K562 (cell line): Measurements from ENCODE around the gene CSTB. TPM values are rescaled to one million over a fixed set of nuclear protein-coding genes. Genes with fewer than 3 reads are reported as not detected.

Source experiments
- ATF1 ChIP-seq, 2 experiments: fragments of 450-650 bp in 1 of 2; IDR thresholded peaks; 2 replicates each; pipeline ENCODE4 v1.6.1; 2016; ENCODE audit warnings: missing compliant biosample characterization in 1 of 2, missing genetic modification characterization in 1 of 2
- BRF1 ChIP-seq: IDR thresholded peaks from 3 replicates; pipeline ENCODE4 v1.6.1; 2011; ENCODE audit warnings: borderline replicate concordance, mild to moderate bottlenecking; ENCODE audit not compliant: insufficient read length; ENCODE audit errors: extremely low read depth
- CBX1 ChIP-seq: sonication (generic); IDR thresholded peaks from 2 replicates; pipeline ENCODE4 v1.6.1; 2016; ENCODE audit warnings: antibody characterized with exemption, low read depth, mild to moderate bottlenecking
- CHD4 ChIP-seq: fragments of 200-600 bp; sonication (generic); IDR thresholded peaks from 3 replicates; pipeline ENCODE4 v1.6.1; 2012; ENCODE audit warnings: low read depth, mild to moderate bottlenecking, mixed read lengths, low read length, inconsistent platforms; ENCODE audit not compliant: insufficient read depth, insufficient replicate concordance, poor library complexity, severe bottlenecking
- CXXC5 ChIP-seq: fragments of 250-450 bp; sonication (Bioruptor Pico); IDR thresholded peaks from 2 replicates; pipeline ENCODE4 v1.8.0; 2022; ENCODE audit warnings: inconsistent platforms, mild to moderate bottlenecking, moderate library complexity
- GATA2 ChIP-seq: sonication (generic); formaldehyde crosslinking; IDR thresholded peaks from 2 replicates; pipeline ENCODE4 v1.4.0; 2020; ENCODE audit warnings: mild to moderate bottlenecking, missing genetic modification reagents
- HEY1 ChIP-seq: fragments of 250-450 bp; sonication (Bioruptor Pico); IDR thresholded peaks from 2 replicates; pipeline ENCODE4 v1.5.0; 2020; ENCODE audit warnings: mild to moderate bottlenecking, moderate library complexity, borderline replicate concordance
- HMG20B ChIP-seq: fragments of 250-450 bp; sonication (Bioruptor Pico); IDR thresholded peaks from 2 replicates; pipeline ENCODE4 v1.5.0; 2021; ENCODE audit warnings: mild to moderate bottlenecking
- IRF2 ChIP-seq: sonication (generic); formaldehyde crosslinking; IDR thresholded peaks from 2 replicates; pipeline ENCODE4 v1.8.1; 2022; ENCODE audit warnings: mild to moderate bottlenecking, missing genetic modification reagents
- KDM1A ChIP-seq, 2 experiments: fragments of 450-650 bp; IDR thresholded peaks; 2 replicates each; pipeline ENCODE4 v1.6.1; 2016; ENCODE audit warnings: mild to moderate bottlenecking in 2 of 2
- KLF1 ChIP-seq: fragments of 450-650 bp; IDR thresholded peaks from 2 replicates; pipeline ENCODE4 v1.6.1; 2016; ENCODE audit warnings: missing genetic modification characterization, missing compliant biosample characterization
- LCOR ChIP-seq: sonication (generic); formaldehyde crosslinking; IDR thresholded peaks from 2 replicates; pipeline ENCODE4 v1.8.0; 2022; ENCODE audit warnings: mild to moderate bottlenecking, missing genetic modification reagents
- NR2C1 ChIP-seq, 2 experiments: fragments of 450-650 bp; IDR thresholded peaks; 2 replicates each; pipeline ENCODE4 v1.6.1; 2017; ENCODE audit warnings: mild to moderate bottlenecking in 2 of 2, antibody characterized with exemption in 1 of 2, inconsistent platforms in 1 of 2, missing compliant biosample characterization in 1 of 2, missing genetic modification characterization in 1 of 2
- NR2F6 ChIP-seq: fragments of 450-650 bp; formaldehyde crosslinking; IDR thresholded peaks from 2 replicates; pipeline ENCODE4 v1.4.0; 2020; ENCODE audit warnings: mild to moderate bottlenecking
- PHF8 ChIP-seq: fragments of 200-600 bp; sonication (generic); IDR thresholded peaks from 2 replicates; pipeline ENCODE4 v1.6.1; 2012; ENCODE audit warnings: mixed run types, mild to moderate bottlenecking, inconsistent platforms, low read length, moderate library complexity, borderline replicate concordance
- POLR2G ChIP-seq: fragments of 200-400 bp; formaldehyde crosslinking; IDR thresholded peaks from 2 replicates; pipeline ENCODE4 v1.6.1; 2017; ENCODE audit warnings: low read depth, mild to moderate bottlenecking, antibody characterized with exemption, low read length, moderate library complexity
- RBM14 ChIP-seq: fragments of 200-400 bp; formaldehyde crosslinking; IDR thresholded peaks from 2 replicates; pipeline ENCODE4 v1.6.1; 2018; ENCODE audit warnings: low read depth, mild to moderate bottlenecking, low read length, moderate library complexity, borderline replicate concordance; ENCODE audit not compliant: insufficient read depth
- RBM17 ChIP-seq: fragments of 200-400 bp; formaldehyde crosslinking; IDR thresholded peaks from 2 replicates; pipeline ENCODE4 v1.6.1; 2017; ENCODE audit warnings: low read depth, mild to moderate bottlenecking, low read length, borderline replicate concordance
- RHOXF2B ChIP-seq: fragments of 250-450 bp; sonication (Bioruptor Pico); conservative IDR thresholded peaks from 2 replicates; pipeline ENCODE4 v1.5.1; 2021
- RNF2 ChIP-seq: sonication (generic); IDR thresholded peaks from 2 replicates; pipeline ENCODE4 v1.6.1; 2016
- SRSF7 ChIP-seq: fragments of 200-400 bp; formaldehyde crosslinking; optimal IDR thresholded peaks from 2 replicates; pipeline ENCODE3; 2017; ENCODE audit warnings: mild to moderate bottlenecking, low read depth, low read length
- STAT5A ChIP-seq: IDR thresholded peaks from 2 replicates; pipeline ENCODE4 v1.6.1; 2012; ENCODE audit warnings: low read length, inconsistent platforms, borderline replicate concordance
- ZC3H8 ChIP-seq: fragments of 450-650 bp; IDR thresholded peaks from 2 replicates; pipeline ENCODE4 v1.6.1; 2017
- ZNF184 ChIP-seq: sonication (generic); formaldehyde crosslinking; IDR thresholded peaks from 2 replicates; pipeline ENCODE4 v1.5.0; 2020; ENCODE audit warnings: missing genetic modification reagents
- ZNF347 ChIP-seq: fragments of 450-650 bp; formaldehyde crosslinking; IDR thresholded peaks from 2 replicates; pipeline ENCODE4 v1.4.0; 2020; ENCODE audit warnings: low read depth, mild to moderate bottlenecking, moderate library complexity
- polyA plus RNA-seq, 8 experiments: library from polyadenylated mRNA; depleted of rRNA in 4 of 8; stranded (reverse) in 5 of 8; unstranded in 3 of 8; fragments of >200 nt; fragmentation: Nextera tagmentation in 2 of 8; fragmentation: Illumina TruSeq in 1 of 8; extraction: Ambion mirVana in 2 of 8; extraction: Trizol in 1 of 8; gene quantifications; 2 replicates each; pipeline versions ENCODE4 v1.2.1 to v1.2.3, GENCODE V29; 2011 to 2014; ENCODE audit warnings: inconsistent platforms in 1 of 8, missing spikeins in 1 of 8
- total RNA-seq, 7 experiments: library from RNA; depleted of rRNA in 6 of 7; stranded (reverse); fragments of >200 nt in 6 of 7; fragmentation: Illumina TruSeq in 2 of 7; extraction: Trizol in 2 of 7; gene quantifications; 2 replicates each; pipeline versions ENCODE4 v1.2.1 to v1.2.3, GENCODE V29; 2011 to 2021; ENCODE audit warnings: low replicate concordance in 1 of 7
- TF ChIP-seq, protein P1 (sequence below): IDR thresholded peaks from 2 replicates; pipeline ENCODE4 v1.6.1; 2016; ENCODE audit warnings: missing genetic modification characterization, missing compliant biosample characterization
- TF ChIP-seq, protein P2 (sequence below): fragments of 450-650 bp; IDR thresholded peaks from 2 replicates; pipeline ENCODE4 v1.6.1; 2016; ENCODE audit warnings: low read depth, mild to moderate bottlenecking, moderate library complexity
- TF ChIP-seq, protein P3 (sequence below), 2 experiments: fragments of 450-650 bp in 1 of 2; sonication (generic) in 1 of 2; formaldehyde crosslinking; conservative IDR thresholded peaks; 2 replicates each; pipeline versions ENCODE4 v1.4.0 to v1.8.1; 2020 to 2022; ENCODE audit warnings: mild to moderate bottlenecking in 1 of 2, missing genetic modification reagents in 1 of 2

CSTB gene
- total and polyA plus RNA-seq, 9 of the 15 experiments (the other 6 are each of a cell fraction or from before 2014, with no cell fraction given) = 12.4 to 65.0 (median 31.7) TPM

GRCh38 chr21:43786807-43787440 is 10.8 kb upstream of the CSTB start (continued):
- TF ChIP-seq, protein P1, sequence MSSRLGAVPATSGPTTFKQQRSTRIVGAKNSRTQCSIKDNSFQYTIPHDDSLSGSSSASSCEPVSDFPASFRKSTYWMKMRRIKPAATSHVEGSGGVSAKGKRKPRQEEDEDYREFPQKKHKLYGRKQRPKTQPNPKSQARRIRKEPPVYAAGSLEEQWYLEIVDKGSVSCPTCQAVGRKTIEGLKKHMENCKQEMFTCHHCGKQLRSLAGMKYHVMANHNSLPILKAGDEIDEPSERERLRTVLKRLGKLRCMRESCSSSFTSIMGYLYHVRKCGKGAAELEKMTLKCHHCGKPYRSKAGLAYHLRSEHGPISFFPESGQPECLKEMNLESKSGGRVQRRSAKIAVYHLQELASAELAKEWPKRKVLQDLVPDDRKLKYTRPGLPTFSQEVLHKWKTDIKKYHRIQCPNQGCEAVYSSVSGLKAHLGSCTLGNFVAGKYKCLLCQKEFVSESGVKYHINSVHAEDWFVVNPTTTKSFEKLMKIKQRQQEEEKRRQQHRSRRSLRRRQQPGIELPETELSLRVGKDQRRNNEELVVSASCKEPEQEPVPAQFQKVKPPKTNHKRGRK (tag) = no peak
- TF ChIP-seq ZNF184 (CRISPR knock-in tag) = no peak
- TF ChIP-seq BRF1 = no peak
- TF ChIP-seq IRF2 (CRISPR knock-in tag) = no peak
- TF ChIP-seq, protein P2, sequence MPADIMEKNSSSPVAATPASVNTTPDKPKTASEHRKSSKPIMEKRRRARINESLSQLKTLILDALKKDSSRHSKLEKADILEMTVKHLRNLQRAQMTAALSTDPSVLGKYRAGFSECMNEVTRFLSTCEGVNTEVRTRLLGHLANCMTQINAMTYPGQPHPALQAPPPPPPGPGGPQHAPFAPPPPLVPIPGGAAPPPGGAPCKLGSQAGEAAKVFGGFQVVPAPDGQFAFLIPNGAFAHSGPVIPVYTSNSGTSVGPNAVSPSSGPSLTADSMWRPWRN = no peak
- TF ChIP-seq SRSF7 = no peak
- TF ChIP-seq POLR2G = peak; percentile 27; the same call in 1 of the 2 replicates
- TF ChIP-seq, protein P3, sequence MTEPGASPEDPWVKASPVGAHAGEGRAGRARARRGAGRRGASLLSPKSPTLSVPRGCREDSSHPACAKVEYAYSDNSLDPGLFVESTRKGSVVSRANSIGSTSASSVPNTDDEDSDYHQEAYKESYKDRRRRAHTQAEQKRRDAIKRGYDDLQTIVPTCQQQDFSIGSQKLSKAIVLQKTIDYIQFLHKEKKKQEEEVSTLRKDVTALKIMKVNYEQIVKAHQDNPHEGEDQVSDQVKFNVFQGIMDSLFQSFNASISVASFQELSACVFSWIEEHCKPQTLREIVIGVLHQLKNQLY (CRISPR knock-in tag; conservative IDR thresholded peaks at IDR 0.05) = 0 out of 4 replicates have a peak, but pooled peaks of 1 of the 2 experiments have one; percentile 74
- no peak for TF ChIP-seq RHOXF2B (CRISPR knock-in tag)
- TF ChIP-seq STAT5A = no peak
- TF ChIP-seq NR2C1 (IDR thresholded peaks at IDR 0.05) = no peak
- no peak for TF ChIP-seq NR2C1 (tag; IDR thresholded peaks at IDR 0.05)
- no peak for TF ChIP-seq ZNF347 (CRISPR knock-in tag)
- TF ChIP-seq CXXC5 (CRISPR knock-in tag) = no peak
- TF ChIP-seq NR2F6 = no peak
- TF ChIP-seq RNF2 = no peak
- no peak for TF ChIP-seq RBM17
- 0 out of 2 replicates have a peak, but pooled peaks have one; percentile 3 for TF ChIP-seq KLF1
- TF ChIP-seq HEY1 = no peak
- TF ChIP-seq KDM1A (IDR thresholded peaks at IDR 0.05) = 0 out of 4 replicates have a peak, but pooled peaks of 1 of the 2 experiments have one; percentile 46
- TF ChIP-seq ZC3H8 = no peak
- TF ChIP-seq PHF8 = no peak
- no peak for TF ChIP-seq GATA2 (CRISPR knock-in tag)
- peak; percentile 98; the same call in 1 of the 2 replicates for TF ChIP-seq CBX1
- no peak for TF ChIP-seq HMG20B (CRISPR knock-in tag)
- TF ChIP-seq ATF1 (CRISPR knock-in tag; IDR thresholded peaks at IDR 0.05) = no peak
- TF ChIP-seq ATF1 (tag; IDR thresholded peaks at IDR 0.05) = no peak
- TF ChIP-seq CHD4 = peak; percentile 96
- TF ChIP-seq RBM14 = 0 out of 2 replicates have a peak, but pooled peaks have one; percentile 72
- no peak for TF ChIP-seq LCOR (CRISPR knock-in tag)
